ENCODE results near the gene SETBP1. TPM values are rescaled to one million over a fixed set of nuclear protein-coding genes. Genes with fewer than 3 reads are reported as not detected.

SETBP1 gene
- total and polyA plus RNA-seq, 9 of the 15 experiments (the other 6 are each of a cell fraction or from before 2014, with no cell fraction given), result under 0.01 to 0.13 (median 0.04) TPM

GRCh38 chr18:44715842-44716241 is 35.2 kb downstream of the SETBP1 start (continued):
- TF ChIP-seq ZNF407 (IDR thresholded peaks at IDR 0.05; ENCODE audit: low read depth) (no peak), RFX5 (IDR thresholded peaks at IDR 0.05; ENCODE audit: low read depth, low read length) (no peak), ZNF24 (IDR thresholded peaks at IDR 0.05) (no peak), CBX5 (IDR thresholded peaks at IDR 0.05; ENCODE audit: borderline replicate concordance, low read depth) (no peak)
